IMR-90 (cell line): Measurements from ENCODE around the gene CCDC43. TPM values are rescaled to one million over a fixed set of nuclear protein-coding genes. Genes with fewer than 3 reads are reported as not detected.

Experiments
- ATAC-seq: fragments of 200-7000 bp; cut with Tn5 transposase; 2 replicates; pipeline ENCODE4 v1.9.1; 2020; ENCODE audit warnings: low read depth, mild to moderate bottlenecking, moderate library complexity
- BruUV-seq: library from RNA; stranded (reverse); fragments of 400-500 nt; replicated peaks from 2 replicates; lab custom pipeline; 2021; lab: Mats Ljungman, UMichigan
- CTCF ChIA-PET: fragments of 300-600 bp; formaldehyde crosslinking; extraction: SDS; loops from one replicate; lab custom pipeline; 2021; ENCODE audit warnings: antibody characterized with exemption; lab: Yijun Ruan, JAX
- POLR2A ChIA-PET: fragments of 300-600 bp; sonication (Branson Sonifier 250); formaldehyde crosslinking; loops from one replicate; lab custom pipeline; 2022; ENCODE audit warnings: antibody characterized with exemption; ENCODE audit not compliant: unreplicated experiment; lab: Charles Lee
- DNase-seq: peaks from one replicate; pipeline ENCODE4 v3.0.0; 2013
- H2AFZ ChIP-seq: replicated peaks from 2 replicates; pipeline ENCODE3; 2013; ENCODE audit warnings: low read length, mild to moderate bottlenecking; ENCODE audit not compliant: poor library complexity
- H2AK5ac ChIP-seq: 2 replicates; pipeline ENCODE4 v1.6.1; 2013; ENCODE audit warnings: low read depth, low read length, inconsistent platforms
- H2AK9ac ChIP-seq: replicated peaks from 2 replicates; pipeline ENCODE3; 2013; ENCODE audit warnings: mild to moderate bottlenecking, low read depth, low read length, moderate library complexity; ENCODE audit not compliant: poor library complexity
- H2BK120ac ChIP-seq: 2 replicates; pipeline ENCODE4 v1.6.1; 2013; ENCODE audit warnings: low read depth, low read length, inconsistent platforms
- H2BK15ac ChIP-seq: 3 replicates; pipeline ENCODE4 v1.6.1; 2013; ENCODE audit warnings: low read depth, low read length, inconsistent platforms
- H2BK20ac ChIP-seq: 2 replicates; pipeline ENCODE4 v1.6.1; 2013; ENCODE audit warnings: low read depth, mild to moderate bottlenecking, inconsistent platforms, low read length, moderate library complexity
- H2BK5ac ChIP-seq: 2 replicates; pipeline ENCODE4 v1.6.1; 2013; ENCODE audit warnings: mild to moderate bottlenecking, low read depth, low read length, inconsistent platforms; ENCODE audit not compliant: poor library complexity, severe bottlenecking
- H3K14ac ChIP-seq: replicated peaks from 2 replicates; pipeline ENCODE4 v1.6.1; 2013; ENCODE audit warnings: low read depth, low read length, inconsistent platforms
- H3K18ac ChIP-seq: 2 replicates; pipeline ENCODE4 v1.6.1; 2013; ENCODE audit warnings: low read depth, low read length, control low read depth
- H3K23ac ChIP-seq: 2 replicates; pipeline ENCODE4 v1.6.1; 2013; ENCODE audit warnings: low read depth, low read length, inconsistent platforms
- H3K27ac ChIP-seq: 2 replicates; pipeline ENCODE4 v1.5.1; 2013; ENCODE audit warnings: mild to moderate bottlenecking, control low read depth, low read length; ENCODE audit not compliant: insufficient read depth
- H3K27me3 ChIP-seq: 2 replicates; pipeline ENCODE4 v1.6.1; 2013; ENCODE audit warnings: low read length; ENCODE audit not compliant: control insufficient read depth, insufficient read depth
- H3K36me3 ChIP-seq: 2 replicates; pipeline ENCODE4 v1.6.1; 2013; ENCODE audit warnings: low read length, mixed read lengths; ENCODE audit not compliant: control insufficient read depth, insufficient read depth
- H3K4ac ChIP-seq: 2 replicates; pipeline ENCODE4 v1.6.1; 2013; ENCODE audit warnings: low read depth, low read length, inconsistent platforms
- H3K4me1 ChIP-seq: 2 replicates; pipeline ENCODE4 v1.6.1; 2013; ENCODE audit warnings: low read length, mixed read lengths; ENCODE audit not compliant: control insufficient read depth, insufficient read depth
- H3K4me2 ChIP-seq: 2 replicates; pipeline ENCODE4 v1.6.1; 2013; ENCODE audit warnings: low read depth, mild to moderate bottlenecking, control low read depth, low read length, moderate library complexity
- H3K4me3 ChIP-seq: 2 replicates; pipeline ENCODE4 v1.5.1; 2013; ENCODE audit warnings: low read depth, mild to moderate bottlenecking, control low read depth, low read length, moderate library complexity; ENCODE audit not compliant: insufficient read depth
- H3K56ac ChIP-seq: 2 replicates; pipeline ENCODE4 v1.6.1; 2013; ENCODE audit warnings: low read length, inconsistent platforms; ENCODE audit not compliant: insufficient read depth; ENCODE audit errors: extremely low read depth
- H3K79me1 ChIP-seq, 2 experiments: 2 replicates each; pipeline ENCODE4 v1.6.1; 2013; ENCODE audit warnings: low read length in 2 of 2, inconsistent platforms in 1 of 2, low read depth in 1 of 2
- H3K9ac ChIP-seq: 2 replicates; pipeline ENCODE4 v1.6.1; 2013; ENCODE audit warnings: low read depth, low read length, control low read depth
- H3K9me1 ChIP-seq: 2 replicates; pipeline ENCODE4 v1.6.1; 2013; ENCODE audit warnings: low read length, inconsistent platforms; ENCODE audit not compliant: insufficient read depth
- H3K9me3 ChIP-seq: 2 replicates; pipeline ENCODE4 v1.6.1; 2013; ENCODE audit warnings: low read length; ENCODE audit not compliant: control insufficient read depth, insufficient read depth
- H4K20me1 ChIP-seq: 2 replicates; pipeline ENCODE4 v1.6.1; 2013; ENCODE audit warnings: low read length, inconsistent platforms; ENCODE audit not compliant: insufficient read depth
- H4K5ac ChIP-seq: 2 replicates; pipeline ENCODE4 v1.6.1; 2013; ENCODE audit warnings: mild to moderate bottlenecking, low read depth, low read length, control low read depth
- H4K8ac ChIP-seq, 2 experiments: 2 replicates each; pipeline ENCODE4 v1.6.1; 2013; ENCODE audit warnings: low read depth in 2 of 2, low read length in 2 of 2, control low read depth in 1 of 2, inconsistent platforms in 1 of 2
- H4K91ac ChIP-seq: 2 replicates; pipeline ENCODE4 v1.6.1; 2013; ENCODE audit warnings: low read depth, low read length, inconsistent platforms; ENCODE audit not compliant: insufficient read depth
- BHLHE40 ChIP-seq: fragments of 150-350 bp; IDR thresholded peaks from 2 replicates; pipeline ENCODE4 v1.6.1; 2016; ENCODE audit warnings: mild to moderate bottlenecking, low read depth, low read length
- CEBPB ChIP-seq: IDR thresholded peaks from 2 replicates; pipeline ENCODE4 v1.6.1; 2012; ENCODE audit warnings: low read depth, low read length, improper control_type of control experiment
- CHD1 ChIP-seq: IDR thresholded peaks from 2 replicates; pipeline ENCODE4 v1.6.1; 2012; ENCODE audit warnings: low read depth, low read length, improper control_type of control experiment
- FOS ChIP-seq: fragments of 150-350 bp; IDR thresholded peaks from 2 replicates; pipeline ENCODE4 v1.6.1; 2016; ENCODE audit warnings: low read depth, low read length
- MAFK ChIP-seq: IDR thresholded peaks from 2 replicates; pipeline ENCODE4 v1.6.1; 2012; ENCODE audit warnings: low read depth, low read length, improper control_type of control experiment
- MAZ ChIP-seq: IDR thresholded peaks from 2 replicates; pipeline ENCODE4 v1.6.1; 2012; ENCODE audit warnings: low read depth, mild to moderate bottlenecking, low read length, improper control_type of control experiment, moderate library complexity, borderline replicate concordance
- MXI1 ChIP-seq: IDR thresholded peaks from 2 replicates; pipeline ENCODE4 v1.6.1; 2012; ENCODE audit warnings: low read depth, mild to moderate bottlenecking, low read length, moderate library complexity, borderline replicate concordance
- NFE2L2 ChIP-seq: fragments of 150-350 bp; IDR thresholded peaks from 2 replicates; pipeline ENCODE4 v1.6.1; 2016; ENCODE audit warnings: low read depth, mild to moderate bottlenecking, low read length
- POLR2A ChIP-seq: IDR thresholded peaks from 2 replicates; pipeline ENCODE4 v1.6.1; 2012; ENCODE audit warnings: mild to moderate bottlenecking, low read depth, low read length
- RAD21 ChIP-seq: IDR thresholded peaks from 2 replicates; pipeline ENCODE4 v1.6.1; 2012; ENCODE audit warnings: low read length, improper control_type of control experiment
- RCOR1 ChIP-seq: IDR thresholded peaks from 2 replicates; pipeline ENCODE4 v1.6.1; 2012; ENCODE audit warnings: mild to moderate bottlenecking, low read length, improper control_type of control experiment; ENCODE audit not compliant: insufficient replicate concordance
- RFX5 ChIP-seq: IDR thresholded peaks from 2 replicates; pipeline ENCODE4 v1.8.0; 2012; ENCODE audit warnings: low read depth, mild to moderate bottlenecking, low read length, moderate library complexity
- SMC3 ChIP-seq: fragments of 150-350 bp; IDR thresholded peaks from 2 replicates; pipeline ENCODE4 v1.6.1; 2016; ENCODE audit warnings: low read depth, mild to moderate bottlenecking, antibody characterized with exemption, low read length, moderate library complexity
- WGBS, 2 experiments: methylation state at CpG; one replicate each; pipeline versions ENCODE4 v1.1.5 to v1.1.7; 2013; ENCODE audit warnings: missing lambda C conversion rate in 2 of 2; ENCODE audit not compliant: insufficient read length in 1 of 2; ENCODE audit errors: extremely low coverage in 2 of 2; 5-methylcytosine and 5-hydroxymethylcytosine counted together
- dilution Hi-C: fragments of 300-500 bp; cut with HindIII; formaldehyde crosslinking; loops from one replicate; pipeline ENCODE4 v1.14.3; 2018; ENCODE audit warnings: low sequenced_read_pairs; ENCODE audit not compliant: unreplicated experiment
- in situ Hi-C: fragments of 300-500 bp; cut with MboI; formaldehyde crosslinking; loops from 3 replicates; pipeline ENCODE4 v1.14.3; 2019; ENCODE audit warnings: low sequenced_read_pairs, inconsistent platforms, mixed read lengths
- intact Hi-C: fragments of 100-400 bp; cut with micrococcal nuclease; formaldehyde crosslinking; loops from 2 replicates; pipeline ENCODE4 v1.10.0; 2022
- polyA plus RNA-seq, 3 experiments: library from polyadenylated mRNA; depleted of rRNA; stranded (reverse); fragments of >200 nt; gene quantifications; 2 replicates each; pipeline ENCODE4 v1.2.3, GENCODE V29; 2012; ENCODE audit warnings: low replicate concordance in 1 of 3
- total RNA-seq: library from RNA; depleted of rRNA; stranded (reverse); fragments of >200 nt; gene quantifications from 2 replicates; pipeline ENCODE4 v1.2.3, GENCODE V29; 2012
- TF ChIP-seq, protein P1 (sequence below): fragments of 150-350 bp; IDR thresholded peaks from 2 replicates; pipeline ENCODE4 v1.6.1; 2017; ENCODE audit warnings: mild to moderate bottlenecking, antibody characterized with exemption, low read length, low read depth
- TF ChIP-seq, protein P2 (sequence below): fragments of 150-350 bp; IDR thresholded peaks from 2 replicates; pipeline ENCODE4 v1.6.1; 2016; ENCODE audit warnings: low read depth, mild to moderate bottlenecking, low read length, moderate library complexity, borderline replicate concordance
- TF ChIP-seq, protein P3 (sequence below): conservative IDR thresholded peaks from 2 replicates; pipeline ENCODE4 v1.5.1; 2012; ENCODE audit warnings: mild to moderate bottlenecking, low read depth, low read length, improper control_type of control experiment

CCDC43 gene
- total and polyA plus RNA-seq, 2 of the 4 experiments (the other 2 are of a cell fraction), result 11.3 to 20.8 TPM

DNA sequence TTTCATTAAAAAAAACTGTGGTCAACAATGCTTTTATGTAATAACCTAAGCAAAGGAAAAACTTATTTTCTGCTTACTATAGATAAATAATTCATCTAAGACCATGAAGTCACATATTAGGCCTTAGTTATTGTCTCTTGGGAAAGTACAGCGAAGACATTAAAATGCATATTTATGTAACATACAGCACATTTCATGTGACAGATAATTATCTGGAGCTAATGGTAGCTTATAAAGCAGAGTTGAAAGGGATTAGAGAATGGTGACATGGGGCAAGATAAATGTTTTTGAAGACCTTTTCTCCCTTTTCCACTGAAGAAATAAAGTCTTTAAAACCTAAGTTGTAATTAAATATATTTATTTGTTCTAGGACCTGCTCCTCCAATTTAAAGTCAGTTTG lies 23.6 kb downstream of the CCDC43 start:
- no TSS peak for BruUV-seq
- ChIA-PET CTCF (no interaction called here), POLR2A (no interaction called here)

More for the DNA sequence above, 23.6 kb downstream of the CCDC43 start:
- H2BK20ac ChIP-seq, result no peak overlapping the region
- H4K91ac ChIP-seq, result no peak overlapping the region
- intact Hi-C loops, result no loop called here
- H3K36me3 ChIP-seq, result no peaks in the 10 kb centered on the region
- no peak overlapping the region for H2AK5ac ChIP-seq
- ATAC-seq (no peak), DNase-seq (no peak)
- H3K27ac ChIP-seq, result no peak overlapping the region
- no peak overlapping the region for H4K5ac ChIP-seq
- WGBS, 2 experiments, result no CpG with 5 or more reads among the region's 1 CpG
- H3K56ac ChIP-seq, result no peak overlapping the region
- H3K4me3 ChIP-seq, result no peak overlapping the region
- H3K27me3 ChIP-seq, result no peaks in the 10 kb centered on the region
- in situ Hi-C loops, result no loop called here
- H3K79me1 ChIP-seq, result no peaks in the 10 kb centered on the region
- no peak overlapping the region for H2BK5ac ChIP-seq
- TF ChIP-seq BHLHE40 (no peak), POLR2A (no peak), CEBPB (no peak), RFX5 (no peak), MAZ (no peak), RCOR1 (no peak), FOS (no peak), NFE2L2 (no peak), RAD21 (no peak), CHD1 (no peak), SMC3 (no peak), MXI1 (no peak), MAFK (no peak)
- TF ChIP-seq, protein P1, sequence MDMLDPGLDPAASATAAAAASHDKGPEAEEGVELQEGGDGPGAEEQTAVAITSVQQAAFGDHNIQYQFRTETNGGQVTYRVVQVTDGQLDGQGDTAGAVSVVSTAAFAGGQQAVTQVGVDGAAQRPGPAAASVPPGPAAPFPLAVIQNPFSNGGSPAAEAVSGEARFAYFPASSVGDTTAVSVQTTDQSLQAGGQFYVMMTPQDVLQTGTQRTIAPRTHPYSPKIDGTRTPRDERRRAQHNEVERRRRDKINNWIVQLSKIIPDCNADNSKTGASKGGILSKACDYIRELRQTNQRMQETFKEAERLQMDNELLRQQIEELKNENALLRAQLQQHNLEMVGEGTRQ, result no peak
- TF ChIP-seq, protein P2, sequence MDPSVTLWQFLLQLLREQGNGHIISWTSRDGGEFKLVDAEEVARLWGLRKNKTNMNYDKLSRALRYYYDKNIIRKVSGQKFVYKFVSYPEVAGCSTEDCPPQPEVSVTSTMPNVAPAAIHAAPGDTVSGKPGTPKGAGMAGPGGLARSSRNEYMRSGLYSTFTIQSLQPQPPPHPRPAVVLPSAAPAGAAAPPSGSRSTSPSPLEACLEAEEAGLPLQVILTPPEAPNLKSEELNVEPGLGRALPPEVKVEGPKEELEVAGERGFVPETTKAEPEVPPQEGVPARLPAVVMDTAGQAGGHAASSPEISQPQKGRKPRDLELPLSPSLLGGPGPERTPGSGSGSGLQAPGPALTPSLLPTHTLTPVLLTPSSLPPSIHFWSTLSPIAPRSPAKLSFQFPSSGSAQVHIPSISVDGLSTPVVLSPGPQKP, result no peak
- TF ChIP-seq, protein P3, sequence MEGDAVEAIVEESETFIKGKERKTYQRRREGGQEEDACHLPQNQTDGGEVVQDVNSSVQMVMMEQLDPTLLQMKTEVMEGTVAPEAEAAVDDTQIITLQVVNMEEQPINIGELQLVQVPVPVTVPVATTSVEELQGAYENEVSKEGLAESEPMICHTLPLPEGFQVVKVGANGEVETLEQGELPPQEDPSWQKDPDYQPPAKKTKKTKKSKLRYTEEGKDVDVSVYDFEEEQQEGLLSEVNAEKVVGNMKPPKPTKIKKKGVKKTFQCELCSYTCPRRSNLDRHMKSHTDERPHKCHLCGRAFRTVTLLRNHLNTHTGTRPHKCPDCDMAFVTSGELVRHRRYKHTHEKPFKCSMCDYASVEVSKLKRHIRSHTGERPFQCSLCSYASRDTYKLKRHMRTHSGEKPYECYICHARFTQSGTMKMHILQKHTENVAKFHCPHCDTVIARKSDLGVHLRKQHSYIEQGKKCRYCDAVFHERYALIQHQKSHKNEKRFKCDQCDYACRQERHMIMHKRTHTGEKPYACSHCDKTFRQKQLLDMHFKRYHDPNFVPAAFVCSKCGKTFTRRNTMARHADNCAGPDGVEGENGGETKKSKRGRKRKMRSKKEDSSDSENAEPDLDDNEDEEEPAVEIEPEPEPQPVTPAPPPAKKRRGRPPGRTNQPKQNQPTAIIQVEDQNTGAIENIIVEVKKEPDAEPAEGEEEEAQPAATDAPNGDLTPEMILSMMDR, result no peak
- H3K4ac ChIP-seq, result no peak overlapping the region
- dilution Hi-C loops, result no loop called here
- no peaks in the 10 kb centered on the region for H3K9me3 ChIP-seq
- H2AK9ac ChIP-seq, result no peak overlapping the region
- H3K9ac ChIP-seq, result no peak overlapping the region
- no peak overlapping the region for H2AFZ ChIP-seq
- H4K20me1 ChIP-seq, result no peaks in the 10 kb centered on the region
- H3K14ac ChIP-seq, result no peak overlapping the region
- H2BK15ac ChIP-seq, result no peak overlapping the region
- no peak overlapping the region for H3K23ac ChIP-seq
- H4K8ac ChIP-seq, result no peak overlapping the region
- no peak overlapping the region for H2BK120ac ChIP-seq
- H3K9me1 ChIP-seq, result no peaks in the 10 kb centered on the region
- H3K4me1 ChIP-seq, result no peaks in the 10 kb centered on the region
- H3K18ac ChIP-seq, result no peak overlapping the region
- H3K4me2 ChIP-seq, result no peak overlapping the region
